ENCODE data around the gene PHF14.
"Not testable (repeated sequence)": the region's sequence is repeated elsewhere in the genome, so short reads cannot be mapped to it uniquely, and the experiment has no call there.

PHF14 gene

GRCh38 chr7:10973061-10973941 lies at the start of gene PHF14:
TSS of gene PHF14 (plus strand) at chr7:10973872. CDS start at chr7:10974324, 452 bp downstream.
- peak; percentile 98 for DNase-seq

- DNase-seq = no peak
These were observed 49.3 kb upstream of the PHF14 start for GRCh38 chr7:10924370-10924769.

- not testable (repeated sequence) for DNase-seq
These were observed 45.5 kb upstream of the PHF14 start for GRCh38 chr7:10928203-10928602.

GRCh38 chr7:10930551-10930950 lies 43.1 kb upstream of the PHF14 start:
- DNase-seq = no peak

- DNase-seq = no peak
These were observed 42.5 kb upstream of the PHF14 start for GRCh38 chr7:10931161-10931560.

GRCh38 chr7:10934292-10934691 lies 39.4 kb upstream of the PHF14 start:
- no peak for DNase-seq

- DNase-seq = peak; percentile 52
These were observed 34.3 kb upstream of the PHF14 start for GRCh38 chr7:10939237-10939910.

- peak; percentile 95 for DNase-seq
These were observed 33.6 kb upstream of the PHF14 start for GRCh38 chr7:10939911-10940703.

GRCh38 chr7:10940704-10941355 lies 32.8 kb upstream of the PHF14 start:
- DNase-seq = peak; percentile 84

- no peak for DNase-seq
These were observed 23.2 kb upstream of the PHF14 start for GRCh38 chr7:10950494-10950893.

GRCh38 chr7:10950974-10951578 lies 22.6 kb upstream of the PHF14 start:
- not testable (repeated sequence) for DNase-seq

GRCh38 chr7:10952588-10952987 lies 21.1 kb upstream of the PHF14 start:
- no peak for DNase-seq

GRCh38 chr7:10953078-10953750 lies 20.5 kb upstream of the PHF14 start:
- DNase-seq = not testable (repeated sequence)

- no peak for DNase-seq
These were observed 17.1 kb upstream of the PHF14 start for GRCh38 chr7:10956528-10956927.

GRCh38 chr7:10960242-10960641 lies 13.4 kb upstream of the PHF14 start:
- not testable (repeated sequence) for DNase-seq

GRCh38 chr7:10965016-10965415 lies 8.7 kb upstream of the PHF14 start:
- DNase-seq = not testable (repeated sequence)

- DNase-seq = no peak
These were observed 1.5 kb upstream of the PHF14 start for GRCh38 chr7:10972174-10972573.

GRCh38 chr7:10973942-10974911 lies 555 bp downstream of the PHF14 start:
- DNase-seq = peak; percentile 59

- DNase-seq = no peak
These were observed 3.4 kb downstream of the PHF14 start for GRCh38 chr7:10977113-10977512.

- no peak for DNase-seq
These were observed 7.6 kb downstream of the PHF14 start for GRCh38 chr7:10981317-10981716.

Data from NCI-H146 (cell line).